ENCODE measurements around the gene NTNG1.

The NTNG1 gene

DNA sequence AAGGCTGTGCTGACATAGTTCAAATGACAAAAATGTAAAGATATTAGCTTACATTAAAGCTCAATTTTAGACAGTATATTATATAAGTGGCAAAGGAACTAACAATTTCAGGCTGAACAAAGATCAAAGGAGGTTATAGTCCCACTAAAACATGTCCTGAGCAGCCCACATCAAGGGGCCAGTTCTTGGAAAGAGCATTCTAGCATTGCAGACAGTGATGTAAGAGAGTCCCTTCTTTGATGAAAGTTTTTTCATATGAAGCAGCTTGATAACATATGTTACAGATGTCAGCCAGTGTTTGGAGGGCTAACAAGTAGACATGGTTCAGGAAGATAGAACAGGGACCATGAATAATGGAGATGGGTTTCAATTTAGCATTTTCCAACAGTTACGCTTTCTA, 301.7 kb downstream of the NTNG1 start:
- H3K36me3 ChIP-seq (ENCODE audit: insufficient read depth) = no peaks in the 10 kb centered on the region
- no peaks in the 10 kb centered on the region for H3K4me1 ChIP-seq (ENCODE audit: low read depth, poor library complexity, severe bottlenecking)
- H2AFZ ChIP-seq (ENCODE audit: low read depth) = no peak overlapping the region
- no peak overlapping the region for H3K4me3 ChIP-seq (IDR thresholded peaks at IDR 0.05; ENCODE audit: insufficient read depth, low read depth, low read length)
- H4K20me1 ChIP-seq (ENCODE audit: insufficient read depth) = no peaks in the 10 kb centered on the region
- no peak overlapping the region for H3K27ac ChIP-seq
- H3K9ac ChIP-seq = no peak overlapping the region
- H3K27me3 ChIP-seq (ENCODE audit: insufficient read depth, low read depth) = no peaks in the 10 kb centered on the region
- TF ChIP-seq, protein P1, sequence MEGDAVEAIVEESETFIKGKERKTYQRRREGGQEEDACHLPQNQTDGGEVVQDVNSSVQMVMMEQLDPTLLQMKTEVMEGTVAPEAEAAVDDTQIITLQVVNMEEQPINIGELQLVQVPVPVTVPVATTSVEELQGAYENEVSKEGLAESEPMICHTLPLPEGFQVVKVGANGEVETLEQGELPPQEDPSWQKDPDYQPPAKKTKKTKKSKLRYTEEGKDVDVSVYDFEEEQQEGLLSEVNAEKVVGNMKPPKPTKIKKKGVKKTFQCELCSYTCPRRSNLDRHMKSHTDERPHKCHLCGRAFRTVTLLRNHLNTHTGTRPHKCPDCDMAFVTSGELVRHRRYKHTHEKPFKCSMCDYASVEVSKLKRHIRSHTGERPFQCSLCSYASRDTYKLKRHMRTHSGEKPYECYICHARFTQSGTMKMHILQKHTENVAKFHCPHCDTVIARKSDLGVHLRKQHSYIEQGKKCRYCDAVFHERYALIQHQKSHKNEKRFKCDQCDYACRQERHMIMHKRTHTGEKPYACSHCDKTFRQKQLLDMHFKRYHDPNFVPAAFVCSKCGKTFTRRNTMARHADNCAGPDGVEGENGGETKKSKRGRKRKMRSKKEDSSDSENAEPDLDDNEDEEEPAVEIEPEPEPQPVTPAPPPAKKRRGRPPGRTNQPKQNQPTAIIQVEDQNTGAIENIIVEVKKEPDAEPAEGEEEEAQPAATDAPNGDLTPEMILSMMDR (conservative IDR thresholded peaks at IDR 0.05; ENCODE audit: low read depth, low read length) = no peak
- no peaks in the 10 kb centered on the region for H3K79me2 ChIP-seq (ENCODE audit: insufficient read depth, low read depth)
- no peak overlapping the region for H3K4me2 ChIP-seq

DNA sequence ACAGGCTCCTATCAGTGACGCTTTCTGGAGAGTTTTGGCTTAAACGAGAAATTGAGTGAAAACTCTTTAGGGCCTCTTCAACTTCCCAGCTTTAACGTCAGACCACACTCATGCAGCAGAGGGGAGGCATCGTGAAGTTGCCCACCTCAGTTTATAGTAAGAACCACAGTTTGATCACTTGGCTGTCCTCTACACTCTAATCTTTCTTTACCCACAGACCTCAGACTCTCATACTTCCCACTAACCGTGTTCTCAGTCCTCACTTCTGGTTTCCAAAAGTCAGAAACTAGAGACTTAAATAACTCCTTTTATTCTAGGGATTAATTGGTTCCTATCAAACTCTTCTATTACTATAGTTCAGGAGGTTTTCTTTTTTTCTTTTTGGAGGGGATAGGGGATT, 302.2 kb downstream of the NTNG1 start:
- H3K9ac ChIP-seq = no peak overlapping the region
- H3K79me2 ChIP-seq (ENCODE audit: insufficient read depth, low read depth) = no peaks in the 10 kb centered on the region
- H3K36me3 ChIP-seq (ENCODE audit: insufficient read depth) = no peaks in the 10 kb centered on the region
- no peak overlapping the region for H3K27ac ChIP-seq
- TF ChIP-seq, protein P1 (conservative IDR thresholded peaks at IDR 0.05; ENCODE audit: low read depth, low read length) = no peak
- H3K27me3 ChIP-seq (ENCODE audit: insufficient read depth, low read depth) = no peaks in the 10 kb centered on the region
- no peaks in the 10 kb centered on the region for H3K4me1 ChIP-seq (ENCODE audit: low read depth, poor library complexity, severe bottlenecking)
- H3K4me2 ChIP-seq = no peak overlapping the region
- no peak overlapping the region for H2AFZ ChIP-seq (ENCODE audit: low read depth)
- no peaks in the 10 kb centered on the region for H4K20me1 ChIP-seq (ENCODE audit: insufficient read depth)
- H3K4me3 ChIP-seq (IDR thresholded peaks at IDR 0.05; ENCODE audit: insufficient read depth, low read depth, low read length) = no peak overlapping the region

DNA sequence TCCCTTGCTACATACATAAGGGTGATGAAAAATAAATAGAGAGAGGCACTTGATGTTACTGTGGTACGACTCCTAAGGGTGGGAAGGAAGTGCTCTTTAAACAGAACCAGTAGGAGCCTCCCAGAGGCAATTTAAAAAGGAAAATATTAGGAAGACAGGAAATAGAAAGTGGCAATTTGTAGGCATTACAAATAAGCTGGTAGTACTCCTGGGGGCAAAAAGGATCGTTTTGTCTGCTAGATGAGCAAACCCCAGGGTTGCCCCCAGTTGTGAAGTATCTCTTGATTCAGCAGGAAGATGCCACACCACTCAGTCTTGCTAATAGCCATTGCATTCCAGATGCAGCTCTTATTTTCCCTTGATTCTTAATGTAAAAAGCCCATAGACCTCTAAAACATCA, 303.0 kb downstream of the NTNG1 start:
- Histone ChIP-seq H3K27ac (no peak overlapping the region), H4K20me1 (ENCODE audit: insufficient read depth) (no peaks in the 10 kb centered on the region), H3K4me3 (IDR thresholded peaks at IDR 0.05; ENCODE audit: insufficient read depth, low read depth, low read length) (no peak overlapping the region), H3K27me3 (ENCODE audit: insufficient read depth, low read depth) (no peaks in the 10 kb centered on the region), H3K4me2 (no peak overlapping the region), H3K9ac (no peak overlapping the region), H3K36me3 (ENCODE audit: insufficient read depth) (no peaks in the 10 kb centered on the region), H2AFZ (ENCODE audit: low read depth) (no peak overlapping the region), H3K4me1 (ENCODE audit: low read depth, poor library complexity, severe bottlenecking) (no peaks in the 10 kb centered on the region), H3K79me2 (ENCODE audit: insufficient read depth, low read depth) (no peaks in the 10 kb centered on the region)
- TF ChIP-seq, protein P1 (conservative IDR thresholded peaks at IDR 0.05; ENCODE audit: low read depth, low read length) = no peak

DNA sequence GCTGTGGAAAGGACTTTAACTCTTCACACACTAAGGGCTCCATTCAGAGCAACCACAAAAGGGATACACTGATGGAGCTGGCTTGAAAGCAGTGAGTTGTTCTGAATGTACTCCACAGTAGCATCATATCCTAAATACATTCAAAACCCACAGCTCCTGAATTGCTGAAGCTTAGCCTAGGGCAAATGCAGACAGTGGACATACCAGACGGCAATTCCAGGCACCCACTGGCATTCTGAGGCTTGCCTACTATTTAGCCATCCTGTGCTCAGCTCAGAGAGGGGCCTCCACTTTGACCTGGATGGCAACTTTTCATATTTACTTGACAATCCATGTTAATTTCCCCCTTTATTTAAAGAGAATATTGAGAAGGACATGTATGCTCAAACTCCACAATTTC, 303.5 kb downstream of the NTNG1 start:
- Histone ChIP-seq H3K4me1 (ENCODE audit: low read depth, poor library complexity, severe bottlenecking) (no peaks in the 10 kb centered on the region), H2AFZ (ENCODE audit: low read depth) (no peak overlapping the region), H3K27me3 (ENCODE audit: insufficient read depth, low read depth) (no peaks in the 10 kb centered on the region), H3K27ac (no peak overlapping the region), H3K4me2 (no peak overlapping the region), H3K36me3 (ENCODE audit: insufficient read depth) (no peaks in the 10 kb centered on the region), H3K9ac (no peak overlapping the region), H3K79me2 (ENCODE audit: insufficient read depth, low read depth) (no peaks in the 10 kb centered on the region), H4K20me1 (ENCODE audit: insufficient read depth) (no peaks in the 10 kb centered on the region), H3K4me3 (IDR thresholded peaks at IDR 0.05; ENCODE audit: insufficient read depth, low read depth, low read length) (no peak overlapping the region)
- TF ChIP-seq, protein P1 (conservative IDR thresholded peaks at IDR 0.05; ENCODE audit: low read depth, low read length) = no peak
